Mesenchymal stem cell (in vitro differentiated cells and primary cell): Measurements from ENCODE around the gene DND1. TPM values are rescaled to one million over a fixed set of nuclear protein-coding genes. Genes with fewer than 3 reads are reported as not detected.
"Not testable (repeated sequence)": the region's sequence is repeated elsewhere in the genome, so short reads cannot be mapped to it uniquely, and the experiment has no call there.

Experiments used
- DNase-seq: peaks from one replicate; pipeline ENCODE4 v3.0.0-alpha.2; 2013
- H2AFZ ChIP-seq: one replicate; pipeline ENCODE4 v1.6.1; 2013; ENCODE audit warnings: low read depth, mild to moderate bottlenecking, control low read depth, inconsistent platforms, low read length, moderate library complexity
- H2AK5ac ChIP-seq: 2 replicates; pipeline ENCODE4 v1.6.1; 2013; ENCODE audit warnings: low read length, moderate library complexity, mild to moderate bottlenecking, inconsistent platforms; ENCODE audit not compliant: severe bottlenecking
- H2BK120ac ChIP-seq: one replicate; pipeline ENCODE4 v1.6.1; 2013; ENCODE audit warnings: low read depth, mild to moderate bottlenecking, inconsistent platforms, low read length, moderate library complexity
- H2BK12ac ChIP-seq, 2 experiments: one replicate each; pipeline ENCODE4 v1.6.1; 2013; ENCODE audit warnings: inconsistent platforms in 2 of 2, low read length in 2 of 2, mild to moderate bottlenecking in 2 of 2, moderate library complexity in 2 of 2, control low read depth in 1 of 2
- H2BK15ac ChIP-seq: one replicate; pipeline ENCODE4 v1.6.1; 2013; ENCODE audit warnings: mild to moderate bottlenecking, low read depth, inconsistent platforms; ENCODE audit not compliant: poor library complexity, severe bottlenecking
- H2BK5ac ChIP-seq: 2 replicates; pipeline ENCODE4 v1.6.1; 2013; ENCODE audit warnings: low read depth, mild to moderate bottlenecking, low read length, control low read depth, inconsistent platforms; ENCODE audit not compliant: poor library complexity, severe bottlenecking
- H3K14ac ChIP-seq, 2 experiments: one replicate each; pipeline ENCODE4 v1.6.1; 2013; ENCODE audit warnings: inconsistent platforms in 2 of 2, low read length in 2 of 2, control low read depth in 1 of 2, mild to moderate bottlenecking in 1 of 2, moderate library complexity in 1 of 2
- H3K18ac ChIP-seq, 2 experiments: one replicate each; pipeline ENCODE4 v1.6.1; 2013; ENCODE audit warnings: inconsistent platforms in 2 of 2, low read length in 2 of 2, control low read depth in 1 of 2, low read depth in 1 of 2, mild to moderate bottlenecking in 1 of 2
- H3K23ac ChIP-seq, 2 experiments: one replicate each; pipeline ENCODE4 v1.6.1; 2013; ENCODE audit warnings: inconsistent platforms in 2 of 2, low read length in 2 of 2, mild to moderate bottlenecking in 2 of 2, moderate library complexity in 2 of 2, control low read depth in 1 of 2
- H3K27ac ChIP-seq: 2 replicates; pipeline ENCODE4 v1.5.1; 2013; ENCODE audit warnings: mild to moderate bottlenecking, moderate library complexity, low read length, control low read depth, inconsistent platforms; ENCODE audit not compliant: poor library complexity, severe bottlenecking
- H3K27me3 ChIP-seq, 2 experiments: 2 replicates each; pipeline versions ENCODE4 v1.6.1 to v1.7.0; 2013; ENCODE audit warnings: low read length in 2 of 2, mild to moderate bottlenecking in 2 of 2, moderate library complexity in 2 of 2, control low read depth in 1 of 2, inconsistent platforms in 1 of 2; ENCODE audit not compliant: control insufficient read depth in 1 of 2, insufficient read depth in 1 of 2
- H3K36me3 ChIP-seq, 2 experiments: 2 replicates each; pipeline versions ENCODE4 v1.6.1 to v1.7.0; 2013; ENCODE audit warnings: low read length in 2 of 2, control low read depth in 1 of 2, inconsistent platforms in 1 of 2, low read depth in 1 of 2, mild to moderate bottlenecking in 1 of 2; ENCODE audit not compliant: insufficient read depth in 2 of 2, control insufficient read depth in 1 of 2
- H3K4ac ChIP-seq, 2 experiments: one replicate each; pipeline ENCODE4 v1.6.1; 2013; ENCODE audit warnings: inconsistent platforms in 2 of 2, low read length in 2 of 2, mild to moderate bottlenecking in 2 of 2, moderate library complexity in 2 of 2, control low read depth in 1 of 2, low read depth in 1 of 2
- H3K4me1 ChIP-seq: 2 replicates; pipeline ENCODE4 v1.6.1; 2013; ENCODE audit warnings: low read depth, low read length, control low read depth; ENCODE audit not compliant: control insufficient read depth, insufficient read depth
- H3K4me2 ChIP-seq: 2 replicates; pipeline ENCODE4 v1.6.1; 2013; ENCODE audit warnings: low read length, mild to moderate bottlenecking, inconsistent platforms; ENCODE audit not compliant: poor library complexity, severe bottlenecking
- H3K4me3 ChIP-seq, 2 experiments: 2 replicates each; pipeline versions ENCODE4 v1.5.1 to v1.7.0; 2013; ENCODE audit warnings: low read length in 2 of 2, mild to moderate bottlenecking in 2 of 2, control low read depth in 1 of 2, low read depth in 1 of 2; ENCODE audit not compliant: insufficient read depth in 1 of 2
- H3K79me1 ChIP-seq: replicated peaks from 2 replicates; pipeline ENCODE4 v1.6.1; 2013; ENCODE audit warnings: mild to moderate bottlenecking, control low read depth, low read length, inconsistent platforms; ENCODE audit not compliant: poor library complexity, severe bottlenecking
- H3K9ac ChIP-seq: 2 replicates; pipeline ENCODE4 v1.7.0; 2013; ENCODE audit warnings: mild to moderate bottlenecking, low read length, moderate library complexity
- H3K9me3 ChIP-seq: 2 replicates; pipeline ENCODE4 v1.7.0; 2013; ENCODE audit warnings: mild to moderate bottlenecking, low read length; ENCODE audit not compliant: control insufficient read depth
- H4K8ac ChIP-seq: one replicate; pipeline ENCODE4 v1.6.1; 2013; ENCODE audit warnings: inconsistent platforms, mild to moderate bottlenecking, low read length, moderate library complexity
- H4K91ac ChIP-seq: one replicate; pipeline ENCODE4 v1.6.1; 2013; ENCODE audit warnings: mild to moderate bottlenecking, low read length, inconsistent platforms
- WGBS: methylation state at CpG from one replicate; pipeline ENCODE4 v1.1.7; 2013; ENCODE audit warnings: mixed read lengths; 5-methylcytosine and 5-hydroxymethylcytosine counted together
- polyA plus RNA-seq, 2 experiments: library from polyadenylated mRNA; stranded (reverse); fragments of 200-250 nt; gene quantifications; one replicate each; pipeline ENCODE4 v1.2.3, GENCODE V29; 2013

DND1 gene
- 0.48 TPM for polyA plus RNA-seq (2013, experiment 1 of 2)
- polyA plus RNA-seq (2013, experiment 2 of 2), result 0.34 TPM

- no peak within 1 kb of the TSS for H4K8ac ChIP-seq
- H3K27ac ChIP-seq, result no peak within 1 kb of the TSS
- no peak within 1 kb of the TSS for H2BK15ac ChIP-seq
- peaks cover 24% of the 10 kb centered on the region for H3K79me1 ChIP-seq
- no peak within 1 kb of the TSS for H2BK5ac ChIP-seq
- H2BK120ac ChIP-seq, result no peak within 1 kb of the TSS
- no peak within 1 kb of the TSS for H2AFZ ChIP-seq
- H3K27me3 ChIP-seq, result no peaks in the 10 kb centered on the region
- H3K9ac ChIP-seq, result no peak within 1 kb of the TSS
- H3K23ac ChIP-seq, result no peak within 1 kb of the TSS
- H2AK5ac ChIP-seq, result no peak within 1 kb of the TSS
- H2BK12ac ChIP-seq, result peak within 1 kb of the TSS in 1 of 2 experiments; percentile 24
- WGBS, result 95% methylated on average over 41 of the region's 45 CpGs
- no peak within 1 kb of the TSS for H3K4ac ChIP-seq
- no peak within 1 kb of the TSS for H3K4me2 ChIP-seq
- H4K91ac ChIP-seq, result peak within 1 kb of the TSS; percentile 56
- H3K36me3 ChIP-seq, result peaks cover 80 to 87% of the 10 kb centered on the region in 2 experiments
- H3K9me3 ChIP-seq, result no peaks in the 10 kb centered on the region
- H3K4me3 ChIP-seq, result no peak within 1 kb of the TSS
- no peak for DNase-seq
- no peak within 1 kb of the TSS for H3K14ac ChIP-seq
- no peak within 1 kb of the TSS for H3K18ac ChIP-seq
- no peaks in the 10 kb centered on the region for H3K4me1 ChIP-seq
Observed at GRCh38 chr5:140673187-140673976, at the start of gene DND1. TSS of gene DND1 (minus strand) at chr5:140673576. CDS start at chr5:140673542, 34 bp downstream.

- DNase-seq, H3K4me2 ChIP-seq, H4K91ac ChIP-seq, H3K36me3 ChIP-seq, H2BK120ac ChIP-seq, H2AK5ac ChIP-seq, H3K9ac ChIP-seq, H3K4ac ChIP-seq, H3K9me3 ChIP-seq, H3K14ac ChIP-seq, H4K8ac ChIP-seq, H2AFZ ChIP-seq, H2BK15ac ChIP-seq, H3K4me3 ChIP-seq, H3K27ac ChIP-seq, H3K18ac ChIP-seq, H3K4me1 ChIP-seq, H3K79me1 ChIP-seq, H2BK5ac ChIP-seq, H3K23ac ChIP-seq, H2BK12ac ChIP-seq, H3K27me3 ChIP-seq: not testable (repeated sequence)
- WGBS, result 95% methylated on average over 5 of the region's 5 CpGs
Observed at GRCh38 chr5:140721395-140721794, 48.0 kb upstream of the DND1 start.

GRCh38 chr5:140720738-140721137 lies 47.4 kb upstream of the DND1 start:
- H3K9ac ChIP-seq, H2BK5ac ChIP-seq, H3K79me1 ChIP-seq, H2AFZ ChIP-seq, H2BK15ac ChIP-seq, H3K4me1 ChIP-seq, H3K36me3 ChIP-seq, H3K23ac ChIP-seq, H3K18ac ChIP-seq, H3K4me3 ChIP-seq, H3K4ac ChIP-seq, H3K9me3 ChIP-seq, H2BK12ac ChIP-seq, H3K27ac ChIP-seq, H3K4me2 ChIP-seq, H4K91ac ChIP-seq, H4K8ac ChIP-seq, H2AK5ac ChIP-seq, H3K14ac ChIP-seq, H3K27me3 ChIP-seq, H2BK120ac ChIP-seq, DNase-seq: not testable (repeated sequence)
- WGBS, result 77% methylated on average over 6 of the region's 6 CpGs

DNA sequence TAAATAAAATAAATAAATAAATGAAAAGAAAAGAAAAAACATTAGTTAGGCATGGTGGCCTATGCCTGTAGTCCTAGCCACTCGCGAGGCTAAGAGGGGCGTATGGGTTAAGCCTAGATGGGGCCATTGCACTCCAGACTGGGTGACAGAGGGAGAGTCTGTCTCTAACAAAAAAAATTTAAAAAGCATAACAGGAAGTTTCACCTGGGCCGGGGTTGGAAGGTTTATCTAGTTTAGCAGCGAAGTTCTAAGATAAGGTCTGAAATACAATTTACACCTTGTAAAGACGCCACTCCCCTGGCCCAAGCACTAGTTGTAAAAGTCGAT lies 44.9 kb upstream of the DND1 start:
- Histone ChIP-seq H2BK120ac (no peak overlapping the region), H3K23ac (no peak overlapping the region), H3K18ac (peak overlapping the region in 1 of 2 experiments; percentile 25), H4K8ac (no peak overlapping the region), H3K27me3 (no peaks in the 10 kb centered on the region), H3K9ac (no peak overlapping the region), H3K79me1 (no peaks in the 10 kb centered on the region), H2AK5ac (no peak overlapping the region), H3K4me1 (peaks cover 3% of the 10 kb centered on the region), H3K36me3 (no peaks in the 10 kb centered on the region), H2BK5ac (no peak overlapping the region), H3K9me3 (no peaks in the 10 kb centered on the region), H4K91ac (peak overlapping the region; percentile 67), H3K4me3 (no peak overlapping the region), H3K4ac (no peak overlapping the region), H2AFZ (no peak overlapping the region), H3K27ac (peak overlapping the region; percentile 14), H3K14ac (no peak overlapping the region), H2BK15ac (no peak overlapping the region), H3K4me2 (no peak overlapping the region), H2BK12ac (peak overlapping the region; percentile 51 to 61)
- DNase-seq, result no peak
- WGBS, result 66% methylated on average over 7 of the region's 7 CpGs
